HCT116 (cell line): Measurements from ENCODE around the gene SOS1. TPM values are rescaled to one million over a fixed set of nuclear protein-coding genes. Genes with fewer than 3 reads are reported as not detected.

Experiments
- ATAC-seq: fragments of 200-7000 bp; cut with Tn5 transposase; 2 replicates; pipeline ENCODE4 v1.9.1; 2020; ENCODE audit warnings: mild to moderate bottlenecking, moderate library complexity
- BruUV-seq: library from RNA; stranded (reverse); fragments of 400-500 nt; replicated peaks from 2 replicates; lab custom pipeline; 2021; lab: Mats Ljungman, UMichigan
- CTCF ChIA-PET: fragments of 300-600 bp; sonication (Branson Sonifier 250); formaldehyde crosslinking; loops from one replicate; lab custom pipeline; 2021; ENCODE audit warnings: antibody characterized with exemption; lab: Charles Lee
- POLR2A ChIA-PET: fragments of 300-600, 350-600 bp; sonication (Branson Sonifier 250); formaldehyde crosslinking; loops from one replicate; lab custom pipeline; 2021; ENCODE audit warnings: antibody characterized with exemption; lab: Charles Lee
- RAD21 ChIA-PET, 2 experiments: fragments of 300-600 bp; sonication (Branson Sonifier 250); formaldehyde crosslinking; loops; one replicate each; lab custom pipeline; 2023; ENCODE audit warnings: low total read pairs in 2 of 2; ENCODE audit not compliant: uncharacterized antibody in 2 of 2, unreplicated experiment in 2 of 2, low non-redundant PET in 1 of 2; lab: Charles Lee
- DNase-seq: peaks from one replicate; pipeline ENCODE4 v3.0.0-alpha.2; 2010; ENCODE audit warnings: low read depth, low spot score
- H2AFZ ChIP-seq: fragments of 200-600 bp; shearing (Covaris generic), sonication (generic); 2 replicates; pipeline ENCODE4 v1.6.1; 2017; ENCODE audit warnings: low read depth, mixed run types, mixed read lengths, antibody characterized with exemption, low read length; ENCODE audit not compliant: poor library complexity, severe bottlenecking
- H3K27ac ChIP-seq: 2 replicates; pipeline ENCODE4 v1.5.1; 2012; ENCODE audit warnings: low read depth, low read length
- H3K27me3 ChIP-seq: fragments of 200-600 bp; sonication (generic); 2 replicates; pipeline ENCODE4 v1.6.1; 2016; ENCODE audit warnings: mixed run types, low read length, mixed read lengths; ENCODE audit not compliant: insufficient read depth
- H3K36me3 ChIP-seq, 2 experiments: fragments of 200-500 bp in 1 of 2; fragments of 200-600 bp in 1 of 2; sonication (Bioruptor generic) in 1 of 2; sonication (generic) in 1 of 2; 2 replicates each; pipeline versions ENCODE4 v1.5.1 to v1.6.1; 2014 to 2016; ENCODE audit warnings: low read length in 2 of 2, inconsistent platforms in 1 of 2, mixed read lengths in 1 of 2, mixed run types in 1 of 2; ENCODE audit not compliant: insufficient read depth in 2 of 2, control insufficient read depth in 1 of 2
- H3K4me1 ChIP-seq, 2 experiments: fragments of 200-600 bp in 1 of 2; sonication (generic) in 1 of 2; 2 replicates each; pipeline versions ENCODE4 v1.5.1 to v1.6.1; 2012 to 2017; ENCODE audit warnings: low read length in 2 of 2, inconsistent platforms in 1 of 2, mild to moderate bottlenecking in 1 of 2, mixed read lengths in 1 of 2, mixed run types in 1 of 2, moderate library complexity in 1 of 2; ENCODE audit not compliant: insufficient read depth in 2 of 2, control insufficient read depth in 1 of 2
- H3K4me2 ChIP-seq: fragments of 200-600 bp; sonication (generic); 2 replicates; pipeline ENCODE4 v1.6.1; 2017; ENCODE audit warnings: mixed run types, low read length, mixed read lengths
- H3K4me3 ChIP-seq, 2 experiments: fragments of 200-600 bp in 1 of 2; sonication (generic) in 1 of 2; replicated peaks in 1 of 2; 2 replicates each; pipeline ENCODE4 v1.5.1; 2011 to 2016; ENCODE audit warnings: low read length in 2 of 2, control low read depth in 1 of 2, low read depth in 1 of 2, mild to moderate bottlenecking in 1 of 2, mixed read lengths in 1 of 2, mixed run types in 1 of 2
- H3K79me2 ChIP-seq: fragments of 200-600 bp; sonication (generic); 2 replicates; pipeline ENCODE4 v1.6.1; 2017; ENCODE audit warnings: mild to moderate bottlenecking, mixed run types, low read length, moderate library complexity, mixed read lengths; ENCODE audit not compliant: insufficient read depth
- H3K9ac ChIP-seq: fragments of 200-600 bp; sonication (generic); 2 replicates; pipeline ENCODE4 v1.6.1; 2016; ENCODE audit warnings: low read length, mixed read lengths
- H3K9me2 ChIP-seq: fragments of 200-600 bp; sonication (generic), shearing (Covaris generic); 2 replicates; pipeline ENCODE4 v1.6.1; 2017; ENCODE audit warnings: mixed run types, mild to moderate bottlenecking, moderate library complexity; ENCODE audit not compliant: insufficient read depth
- H3K9me3 ChIP-seq, 2 experiments: fragments of 200-500 bp in 1 of 2; fragments of 200-600 bp in 1 of 2; sonication (Bioruptor generic) in 1 of 2; sonication (generic) in 1 of 2; 2 replicates each; pipeline ENCODE4 v1.6.1; 2014 to 2017; ENCODE audit warnings: low read length in 2 of 2, mixed read lengths in 2 of 2, inconsistent platforms in 1 of 2, low read depth in 1 of 2, mild to moderate bottlenecking in 1 of 2, mixed run types in 1 of 2, moderate library complexity in 1 of 2; ENCODE audit not compliant: control insufficient read depth in 1 of 2, insufficient read depth in 1 of 2
- H4K20me1 ChIP-seq: fragments of 200-600 bp; sonication (generic), shearing (Covaris generic); 2 replicates; pipeline ENCODE4 v1.6.1; 2017; ENCODE audit warnings: mixed run types, mild to moderate bottlenecking, moderate library complexity; ENCODE audit not compliant: insufficient read depth
- CEBPB ChIP-seq: IDR thresholded peaks from 2 replicates; pipeline ENCODE4 v1.6.1; 2012; ENCODE audit warnings: low read depth
- FOSL1 ChIP-seq: IDR thresholded peaks from 2 replicates; pipeline ENCODE4 v1.6.1; 2012; ENCODE audit warnings: low read depth
- JUND ChIP-seq: IDR thresholded peaks from 2 replicates; pipeline ENCODE4 v1.6.1; 2012
- POLR2A ChIP-seq: IDR thresholded peaks from 2 replicates; pipeline ENCODE4 v1.7.0; 2011; ENCODE audit warnings: borderline replicate concordance; ENCODE audit not compliant: insufficient read depth, insufficient read length; ENCODE audit errors: extremely low read depth
- RAD21 ChIP-seq: IDR thresholded peaks from 2 replicates; pipeline ENCODE4 v1.6.1; 2012; ENCODE audit warnings: low read depth, mild to moderate bottlenecking
- SRF ChIP-seq: IDR thresholded peaks from 2 replicates; pipeline ENCODE4 v1.6.1; 2012; ENCODE audit warnings: low read depth
- TCF7L2 ChIP-seq: IDR thresholded peaks from 2 replicates; pipeline ENCODE4 v1.7.0; 2011; ENCODE audit warnings: borderline replicate concordance, inconsistent platforms; ENCODE audit not compliant: insufficient read depth, insufficient read length; ENCODE audit errors: extremely low read depth
- YY1 ChIP-seq: IDR thresholded peaks from 2 replicates; pipeline ENCODE4 v1.6.1; 2011; ENCODE audit warnings: low read length, low read depth, moderate library complexity, mild to moderate bottlenecking; ENCODE audit not compliant: insufficient replicate concordance; ENCODE audit errors: extremely low read depth
- intact Hi-C: fragments of 100-400 bp; cut with micrococcal nuclease; formaldehyde crosslinking; loops from 2 replicates; pipeline ENCODE4 v1.10.0; 2022
- total RNA-seq: library from RNA; stranded (reverse); gene quantifications from one replicate; pipeline ENCODE4 v1.2.1, GENCODE V29; 2021; ENCODE audit not compliant: unreplicated experiment
- TF ChIP-seq, protein P1 (sequence below): IDR thresholded peaks from 2 replicates; pipeline ENCODE4 v1.6.1; 2012; ENCODE audit warnings: low read depth
- TF ChIP-seq, protein P2 (sequence below): IDR thresholded peaks from 2 replicates; pipeline ENCODE4 v1.6.1; 2012

The SOS1 gene
- total RNA-seq, 1 experiment from 2014 or later = 19.4 TPM

DNA sequence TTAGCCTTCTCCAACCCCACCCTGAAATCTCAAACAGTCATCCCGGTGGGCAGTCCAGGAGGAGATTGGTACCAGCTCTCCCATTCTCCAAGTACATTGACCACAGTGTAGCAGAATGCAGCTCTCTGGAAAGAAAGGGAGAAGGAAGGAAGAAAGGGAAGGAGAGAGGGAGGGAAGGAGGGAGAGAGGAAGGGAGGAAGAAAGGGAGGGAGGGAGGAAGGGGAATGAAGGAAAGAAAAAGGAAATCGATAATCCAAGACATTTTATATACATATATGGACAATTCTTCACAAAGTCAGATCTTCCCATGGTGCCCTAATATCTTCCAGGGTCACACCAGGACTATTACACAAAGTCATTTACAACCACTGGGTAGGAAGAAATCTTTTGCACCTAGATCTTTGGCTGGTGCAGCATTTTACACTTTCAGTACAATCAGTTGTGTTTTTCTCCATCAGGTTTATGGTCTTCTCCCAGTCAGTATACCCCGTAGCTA lies 172.4 kb downstream of the SOS1 start:
- DNase-seq (no peak), ATAC-seq (no peak)
- Histone ChIP-seq H3K9me3 (no peaks in the 10 kb centered on the region), H3K36me3 (no peaks in the 10 kb centered on the region), H4K20me1 (no peaks in the 10 kb centered on the region), H3K9ac (no peak overlapping the region), H3K4me1 (peaks cover 15 to 28% of the 10 kb centered on the region in 2 experiments), H3K79me2 (no peaks in the 10 kb centered on the region), H3K4me2 (no peak overlapping the region), H3K27me3 (no peaks in the 10 kb centered on the region), H2AFZ (no peak overlapping the region), H3K27ac (no peak overlapping the region), H3K9me2 (no peaks in the 10 kb centered on the region), H3K4me3 (no peak overlapping the region)
- BruUV-seq = no TSS peak
- ChIA-PET CTCF (interaction anchor here (0.7 to 3.1 kb wide), 23 partner anchors 9 to 811 kb away, joined by 3 to 133 read pairs (median 5); no protein-coding TSS in a partner anchor), POLR2A (interaction anchor here (0.8 to 1.0 kb wide), 2 partner anchors 176 to 197 kb away, joined by 3 to 4 read pairs; partner anchors contain the start of gene SRSF7), RAD21 (interaction anchor here (0.6 to 1.8 kb wide), 10 partner anchors 13 to 284 kb away, joined by 3 to 15 read pairs (median 5); no protein-coding TSS in a partner anchor)
- TF ChIP-seq, protein P1, sequence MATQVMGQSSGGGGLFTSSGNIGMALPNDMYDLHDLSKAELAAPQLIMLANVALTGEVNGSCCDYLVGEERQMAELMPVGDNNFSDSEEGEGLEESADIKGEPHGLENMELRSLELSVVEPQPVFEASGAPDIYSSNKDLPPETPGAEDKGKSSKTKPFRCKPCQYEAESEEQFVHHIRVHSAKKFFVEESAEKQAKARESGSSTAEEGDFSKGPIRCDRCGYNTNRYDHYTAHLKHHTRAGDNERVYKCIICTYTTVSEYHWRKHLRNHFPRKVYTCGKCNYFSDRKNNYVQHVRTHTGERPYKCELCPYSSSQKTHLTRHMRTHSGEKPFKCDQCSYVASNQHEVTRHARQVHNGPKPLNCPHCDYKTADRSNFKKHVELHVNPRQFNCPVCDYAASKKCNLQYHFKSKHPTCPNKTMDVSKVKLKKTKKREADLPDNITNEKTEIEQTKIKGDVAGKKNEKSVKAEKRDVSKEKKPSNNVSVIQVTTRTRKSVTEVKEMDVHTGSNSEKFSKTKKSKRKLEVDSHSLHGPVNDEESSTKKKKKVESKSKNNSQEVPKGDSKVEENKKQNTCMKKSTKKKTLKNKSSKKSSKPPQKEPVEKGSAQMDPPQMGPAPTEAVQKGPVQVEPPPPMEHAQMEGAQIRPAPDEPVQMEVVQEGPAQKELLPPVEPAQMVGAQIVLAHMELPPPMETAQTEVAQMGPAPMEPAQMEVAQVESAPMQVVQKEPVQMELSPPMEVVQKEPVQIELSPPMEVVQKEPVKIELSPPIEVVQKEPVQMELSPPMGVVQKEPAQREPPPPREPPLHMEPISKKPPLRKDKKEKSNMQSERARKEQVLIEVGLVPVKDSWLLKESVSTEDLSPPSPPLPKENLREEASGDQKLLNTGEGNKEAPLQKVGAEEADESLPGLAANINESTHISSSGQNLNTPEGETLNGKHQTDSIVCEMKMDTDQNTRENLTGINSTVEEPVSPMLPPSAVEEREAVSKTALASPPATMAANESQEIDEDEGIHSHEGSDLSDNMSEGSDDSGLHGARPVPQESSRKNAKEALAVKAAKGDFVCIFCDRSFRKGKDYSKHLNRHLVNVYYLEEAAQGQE = no peak
- TF ChIP-seq POLR2A (no peak), CEBPB (no peak), RAD21 (no peak), SRF (no peak), YY1 (no peak), FOSL1 (no peak), JUND (no peak), TCF7L2 (no peak)
- TF ChIP-seq, protein P2, sequence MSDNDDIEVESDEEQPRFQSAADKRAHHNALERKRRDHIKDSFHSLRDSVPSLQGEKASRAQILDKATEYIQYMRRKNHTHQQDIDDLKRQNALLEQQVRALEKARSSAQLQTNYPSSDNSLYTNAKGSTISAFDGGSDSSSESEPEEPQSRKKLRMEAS = no peak
- intact Hi-C loops = no loop called here
